Head of caudate nucleus (tissue), 42 donors: ENCODE results near the gene FSHB.
"Not testable (repeated sequence)": the region's sequence is repeated elsewhere in the genome, so short reads cannot be mapped to it uniquely, and the experiment has no call there.

Experiments
- DNase-seq, 42 donors: peaks; one replicate each; pipeline versions ENCODE4 v3.0.0 to v3.0.0-alpha.2; 2020 to 2021; ENCODE audit warnings: mixed read lengths in 7 of 42
- intact Hi-C: fragments of 100-400 bp; cut with DNase I; formaldehyde crosslinking; loops from one replicate; pipeline ENCODE4 v1.15.0; 2022

FSHB gene

DNA sequence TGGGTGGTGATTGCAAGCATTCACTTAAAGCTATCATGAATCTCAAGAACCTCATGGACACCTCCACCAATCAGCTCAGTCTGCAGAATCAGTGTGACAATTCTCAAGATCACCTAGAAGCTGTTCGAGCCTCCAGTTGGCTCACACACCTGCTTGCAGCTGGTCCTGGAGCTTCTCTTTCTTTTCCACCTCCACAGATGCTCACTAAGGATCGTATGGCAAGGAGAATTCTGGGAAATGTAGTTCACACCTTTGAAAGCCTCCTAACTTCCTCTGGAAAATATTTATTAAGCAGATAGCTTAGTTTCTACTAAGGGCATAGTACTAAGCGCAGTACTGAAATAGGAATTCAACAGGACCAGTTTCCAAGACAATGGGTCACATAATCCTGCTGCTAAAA is 26.2 kb downstream of the FSHB start:
- no peak for DNase-seq
- intact Hi-C loops, result no loop called here

GRCh38 chr11:30258679-30259078 is 27.9 kb downstream of the FSHB start:
- DNase-seq, result no peak
- intact Hi-C loops, result no loop called here

GRCh38 chr11:30260813-30261212 is 30.0 kb downstream of the FSHB start:
- no peak for DNase-seq
- intact Hi-C loops, result no loop called here

- intact Hi-C loops, result no loop called here
- no peak for DNase-seq
These were observed 31.0 kb downstream of the FSHB start for GRCh38 chr11:30261821-30262220.

DNA sequence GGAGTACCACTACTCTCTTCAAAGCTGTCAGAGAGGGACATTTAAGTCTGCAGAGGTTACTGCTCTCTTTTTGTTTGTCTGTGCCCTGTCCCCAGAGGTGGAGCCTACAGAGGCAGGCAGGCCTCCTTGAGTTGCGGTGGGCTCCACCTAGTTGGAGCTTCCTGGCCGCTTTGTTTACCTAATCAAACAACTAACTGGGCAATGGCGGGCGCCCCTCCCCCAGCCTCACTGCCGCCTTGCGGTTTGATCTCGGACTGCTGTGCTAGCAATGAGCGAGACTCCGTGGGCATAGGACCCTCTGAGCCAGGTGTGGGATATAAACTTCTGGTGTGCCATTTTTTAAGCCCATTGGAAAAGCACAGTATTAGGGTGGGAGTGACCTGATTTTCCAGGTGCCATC is 37.8 kb downstream of the FSHB start:
- DNase-seq, intact Hi-C loops: not testable (repeated sequence)

DNA sequence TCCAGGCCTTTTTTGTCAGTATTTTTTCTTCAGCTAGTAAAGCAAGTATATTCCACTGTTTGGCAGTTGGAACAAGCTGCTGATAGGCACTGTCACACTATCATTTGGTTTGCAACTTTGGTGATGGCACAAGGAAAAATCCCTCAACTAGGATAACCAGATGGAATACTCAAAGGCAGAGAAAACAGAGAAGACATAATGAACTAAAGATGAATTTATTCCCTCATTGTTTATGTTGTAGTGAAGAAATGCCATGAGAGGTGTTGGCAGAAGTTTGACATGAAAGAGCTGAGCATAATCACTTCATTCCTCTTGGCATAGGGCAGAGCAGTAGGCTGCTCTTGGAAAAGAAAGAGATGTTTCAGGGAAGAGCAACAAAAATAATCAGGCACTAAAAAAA is 39.9 kb downstream of the FSHB start:
- DNase-seq, result no peak
- intact Hi-C loops, result no loop called here

DNA sequence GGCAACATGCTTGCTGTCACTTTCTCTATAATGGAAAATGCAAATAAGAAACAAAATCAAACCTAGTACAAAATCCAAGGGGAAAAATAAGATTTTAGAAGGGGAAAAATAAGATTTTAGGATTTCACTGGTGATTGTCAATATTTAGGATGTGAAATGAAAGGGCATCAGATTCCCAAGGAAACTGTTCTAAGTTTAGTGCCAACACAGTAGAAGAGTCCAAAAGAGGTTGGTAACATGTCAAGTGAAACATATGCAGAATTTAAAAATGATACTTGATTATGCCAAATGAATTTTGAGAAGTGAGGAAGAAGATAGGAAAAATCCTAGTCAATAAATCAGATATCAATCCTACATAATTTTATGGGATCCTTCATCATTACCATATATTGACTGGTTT is 46.4 kb downstream of the FSHB start:
- intact Hi-C loops, result no loop called here
- DNase-seq, result no peak

GRCh38 chr11:30279796-30280195 is 49.0 kb downstream of the FSHB start:
- intact Hi-C loops, result no loop called here
- no peak for DNase-seq

DNA sequence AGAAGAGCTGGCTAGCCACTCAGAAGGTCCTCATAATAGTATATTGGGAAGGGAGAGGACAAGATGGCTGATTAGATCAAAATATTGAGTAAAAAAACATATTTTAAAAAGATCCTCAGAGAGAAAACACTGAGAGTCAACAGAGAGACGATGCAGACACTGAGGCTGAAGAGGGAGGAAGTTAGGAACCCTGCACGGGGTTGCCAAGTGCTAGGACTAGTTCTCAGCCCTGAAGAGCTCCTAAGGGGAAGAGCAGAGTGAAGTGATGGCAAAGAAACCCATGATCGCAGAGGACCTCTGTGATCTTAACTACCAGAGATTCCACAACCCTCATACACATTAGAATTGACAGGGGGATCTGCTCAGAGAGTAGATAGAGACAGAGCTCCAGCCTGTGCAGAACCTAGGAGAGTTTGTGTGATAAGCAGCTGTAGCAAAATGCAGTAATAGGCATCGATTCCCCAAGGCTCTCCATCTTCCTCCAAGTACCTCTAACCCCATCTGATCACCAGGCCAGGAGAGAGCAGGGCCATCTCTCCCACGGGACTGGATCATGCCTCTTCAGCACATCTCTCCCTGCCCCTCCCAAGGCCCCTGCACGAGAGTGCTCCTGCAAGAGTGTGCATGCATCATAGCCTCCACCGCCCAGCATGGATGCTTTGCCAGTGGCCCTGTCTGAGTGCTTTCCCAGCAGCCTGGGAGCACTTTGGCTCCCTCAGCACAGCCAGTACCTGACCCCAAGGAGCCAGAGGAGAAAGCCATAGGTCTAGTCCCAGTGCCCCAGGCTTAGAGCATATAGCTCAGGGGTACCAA is 50.9 kb downstream of the FSHB start:
- intact Hi-C loops, result no loop called here
- DNase-seq, result no peak

GRCh38 chr11:30282289-30282631 is 51.4 kb downstream of the FSHB start:
- DNase-seq, result no peak
- intact Hi-C loops, result no loop called here
